ENCODE data around the gene ST6GALNAC3.

GRCh38 chr1:76285578-76286135 lies 211.1 kb downstream of the ST6GALNAC3 start:
- no peak for TF ChIP-seq CTCF (conservative IDR thresholded peaks at IDR 0.05; ENCODE audit: low read length)
- no peak for TF ChIP-seq EZH2phosphoT487 (IDR thresholded peaks at IDR 0.05; ENCODE audit: borderline replicate concordance, low read depth, low read length)

Measured in OCI-LY7 (cell line).